ENCODE results near the gene PDE7B. TPM values are rescaled to one million over a fixed set of nuclear protein-coding genes. Genes with fewer than 3 reads are reported as not detected.

Gene PDE7B
- total and polyA plus RNA-seq, 2 of the 4 experiments (the other 2 are of a cell fraction) = 7.8 to 12.4 TPM

DNA sequence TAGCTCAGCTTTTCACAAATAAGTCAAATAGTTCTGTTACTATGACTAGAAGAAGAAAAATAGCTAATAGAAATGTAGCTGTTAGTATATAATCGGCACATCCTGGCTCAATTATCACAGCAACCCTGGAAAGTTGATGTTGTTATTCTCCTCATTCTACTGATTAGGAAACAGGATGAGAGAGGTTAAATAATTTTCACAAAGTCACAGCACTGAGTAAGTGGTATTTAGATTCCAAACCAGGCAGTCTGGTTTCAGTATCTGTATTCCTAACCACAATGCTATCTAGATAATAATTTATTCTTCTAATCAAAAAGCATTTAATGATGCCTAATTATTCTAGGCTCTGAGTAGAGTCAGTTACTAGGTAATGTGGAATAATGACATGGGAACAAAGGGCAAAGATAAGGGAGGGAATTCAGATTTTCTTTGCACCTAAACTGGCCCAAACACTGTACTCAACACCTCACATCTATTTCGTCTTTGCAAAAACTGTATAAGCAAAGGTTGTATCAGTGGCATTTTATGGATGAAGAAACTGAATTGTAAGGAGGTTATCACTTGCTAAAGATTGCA, 51.3 kb downstream of the PDE7B start:
- Histone ChIP-seq H3K56ac (ENCODE audit: extremely low read depth, insufficient read depth, low read length) (peak overlapping the region; percentile 25; the same call in 1 of the 2 replicates), H3K79me1 (ENCODE audit: low read depth in 1 of 2, low read length in 2 of 2) (peaks cover 23 to 36% of the 10 kb centered on the region in 2 experiments), H2BK5ac (ENCODE audit: low read depth, low read length, poor library complexity, severe bottlenecking) (peak overlapping the region; percentile 96), H2AFZ (replicated peaks; ENCODE audit: low read length, poor library complexity) (no peak overlapping the region), H2BK20ac (ENCODE audit: low read depth, low read length) (peak overlapping the region; percentile 63; the same call in 1 of the 2 replicates), H3K4me1 (ENCODE audit: control insufficient read depth, insufficient read depth, low read length) (peaks cover 25% of the 10 kb centered on the region), H4K20me1 (ENCODE audit: insufficient read depth, low read length) (no peaks in the 10 kb centered on the region), H3K36me3 (ENCODE audit: control insufficient read depth, insufficient read depth, low read length) (peaks cover under 1% of the 10 kb centered on the region; the same call in 1 of the 2 replicates), H4K5ac (ENCODE audit: low read depth, low read length) (peak overlapping the region; percentile 84; the same call in 1 of the 2 replicates), H4K91ac (ENCODE audit: insufficient read depth, low read depth, low read length) (peak overlapping the region; percentile 35; the same call in 1 of the 2 replicates), H3K9me3 (ENCODE audit: control insufficient read depth, insufficient read depth, low read length) (no peaks in the 10 kb centered on the region), H2AK9ac (replicated peaks; ENCODE audit: low read depth, low read length, poor library complexity) (no peak overlapping the region), H3K18ac (ENCODE audit: low read depth, low read length) (peak overlapping the region; percentile 92), H3K4ac (ENCODE audit: low read depth, low read length) (peak overlapping the region; percentile 52), H3K4me3 (ENCODE audit: insufficient read depth, low read depth, low read length) (no peak overlapping the region), H3K9ac (ENCODE audit: low read depth, low read length) (no peak overlapping the region; the same call in 1 of the 2 replicates), H2AK5ac (ENCODE audit: low read depth, low read length) (peak overlapping the region; percentile 9), H3K27ac (ENCODE audit: insufficient read depth, low read length) (peak overlapping the region; percentile 64), H3K23ac (ENCODE audit: low read depth, low read length) (peak overlapping the region; percentile 68; the same call in 1 of the 2 replicates), H3K27me3 (ENCODE audit: control insufficient read depth, insufficient read depth, low read length) (no peaks in the 10 kb centered on the region), H2BK15ac (ENCODE audit: low read depth, low read length) (peak overlapping the region; percentile 58; the same call in 2 of the 3 replicates), H3K9me1 (ENCODE audit: insufficient read depth, low read length) (peaks cover 14% of the 10 kb centered on the region), H2BK120ac (ENCODE audit: low read depth, low read length) (peak overlapping the region; percentile 69), H3K14ac (replicated peaks; ENCODE audit: low read depth, low read length) (peak overlapping the region; percentile 4), H3K4me2 (ENCODE audit: low read depth, low read length) (peak overlapping the region; percentile 73), H4K8ac (ENCODE audit: low read depth in 2 of 2, low read length in 2 of 2) (peak overlapping the region; percentile 23 to 27; a peak in 3 of 4 replicates)
- CTCF ChIA-PET = interaction anchor here (1.5 kb wide), 1 partner anchor 11 kb away, joined by 4 read pairs; no protein-coding TSS in a partner anchor
- dilution Hi-C loops (cut with HindIII; ENCODE audit: low sequenced_read_pairs, unreplicated experiment) (no loop called here), intact Hi-C loops (cut with micrococcal nuclease) (loop anchor here (1.0 to 10.0 kb wide), 2 partner anchors 52 to 322 kb away; partner anchors contain the start of gene PDE7B), in situ Hi-C loops (cut with MboI; ENCODE audit: low sequenced_read_pairs) (no loop called here)
- WGBS, 2 experiments (ENCODE audit: extremely low coverage in 2 of 2, insufficient read length in 1 of 2) = no CpG with 5 or more reads among the region's 2 CpGs
- BruUV-seq (replicated peaks) = no TSS peak
- POLR2A ChIA-PET (ENCODE audit: unreplicated experiment) = no interaction called here
- no peak for TF ChIP-seq FOS (IDR thresholded peaks at IDR 0.05; ENCODE audit: low read depth, low read length)
- no peak for TF ChIP-seq RCOR1 (IDR thresholded peaks at IDR 0.05; ENCODE audit: insufficient replicate concordance, low read length)
- TF ChIP-seq CEBPB (IDR thresholded peaks at IDR 0.05; ENCODE audit: low read depth, low read length) = no peak
- no peak for TF ChIP-seq NFE2L2 (IDR thresholded peaks at IDR 0.05; ENCODE audit: low read depth, low read length)
- TF ChIP-seq RFX5 (IDR thresholded peaks at IDR 0.05; ENCODE audit: low read depth, low read length) = no peak
- TF ChIP-seq BHLHE40 (IDR thresholded peaks at IDR 0.05; ENCODE audit: low read depth, low read length) = no peak
- TF ChIP-seq, protein P1, sequence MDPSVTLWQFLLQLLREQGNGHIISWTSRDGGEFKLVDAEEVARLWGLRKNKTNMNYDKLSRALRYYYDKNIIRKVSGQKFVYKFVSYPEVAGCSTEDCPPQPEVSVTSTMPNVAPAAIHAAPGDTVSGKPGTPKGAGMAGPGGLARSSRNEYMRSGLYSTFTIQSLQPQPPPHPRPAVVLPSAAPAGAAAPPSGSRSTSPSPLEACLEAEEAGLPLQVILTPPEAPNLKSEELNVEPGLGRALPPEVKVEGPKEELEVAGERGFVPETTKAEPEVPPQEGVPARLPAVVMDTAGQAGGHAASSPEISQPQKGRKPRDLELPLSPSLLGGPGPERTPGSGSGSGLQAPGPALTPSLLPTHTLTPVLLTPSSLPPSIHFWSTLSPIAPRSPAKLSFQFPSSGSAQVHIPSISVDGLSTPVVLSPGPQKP (IDR thresholded peaks at IDR 0.05; ENCODE audit: borderline replicate concordance, low read depth, low read length) = no peak
- TF ChIP-seq RAD21 (IDR thresholded peaks at IDR 0.05; ENCODE audit: low read length) = no peak
- no peak for DNase-seq
- ATAC-seq (ENCODE audit: low read depth) = peak; percentile 34
